Activated CD4-positive, alpha-beta T cell treated with anti-CD3 and anti-CD28 coated beads for 36 hours (primary cell): Measurements from ENCODE around the gene ANKMY1. TPM values are rescaled to one million over a fixed set of nuclear protein-coding genes. Genes with fewer than 3 reads are reported as not detected.

ENCODE experiments used
- ATAC-seq: fragments of 200-7000 bp; cut with Tn5 transposase; one replicate; pipeline ENCODE4 v1.10.0; 2021; ENCODE audit warnings: mild to moderate bottlenecking, moderate library complexity
- CTCF ChIA-PET: fragments of 350-600 bp; sonication (Branson Sonifier 250); formaldehyde crosslinking; loops from one replicate; lab custom pipeline; 2021; ENCODE audit warnings: antibody characterized with exemption; lab: Charles Lee
- POLR2A ChIA-PET: fragments of 350-600 bp; sonication (Branson Sonifier 250); formaldehyde crosslinking; loops from one replicate; lab custom pipeline; 2021; ENCODE audit warnings: antibody characterized with exemption, inconsistent platforms; lab: Charles Lee
- DNase-seq: peaks from one replicate; pipeline ENCODE4 v3.0.0-alpha.2; 2020
- H3K27ac Mint-ChIP-seq: one replicate; pipeline ENCODE4 v1.8.0; 2021; ENCODE audit warnings: mixed read lengths
- H3K27me3 Mint-ChIP-seq: one replicate; pipeline ENCODE4 v1.8.0; 2021; ENCODE audit warnings: mixed read lengths
- H3K36me3 Mint-ChIP-seq: one replicate; pipeline ENCODE4 v1.8.0; 2021; ENCODE audit warnings: low read depth, mixed read lengths
- H3K4me1 Mint-ChIP-seq: one replicate; pipeline ENCODE4 v1.8.0; 2021; ENCODE audit warnings: mixed read lengths
- H3K4me3 Mint-ChIP-seq: one replicate; pipeline ENCODE4 v1.8.0; 2021; ENCODE audit warnings: mild to moderate bottlenecking, moderate library complexity, mixed read lengths
- H3K9me3 Mint-ChIP-seq: one replicate; pipeline ENCODE4 v1.8.0; 2021; ENCODE audit warnings: low read depth, mixed read lengths
- intact Hi-C, 2 experiments: fragments of 100-400 bp; cut with DNase I in 1 of 2; cut with micrococcal nuclease in 1 of 2; formaldehyde crosslinking; loops; one replicate each; pipeline versions ENCODE4 v1.14.2 to v1.15.1; 2022 to 2024; cut with DNase I, micrococcal nuclease
- total RNA-seq, 2 experiments: library from RNA; stranded (reverse); gene quantifications; one replicate each; pipeline ENCODE4 v1.2.3, GENCODE V29; 2021

The ANKMY1 gene
- total RNA-seq, 2 experiments from 2014 or later = 20.7 to 24.0 TPM

GRCh38 chr2:240506406-240507059, 51.3 kb downstream of the ANKMY1 start:
- intact Hi-C loops = no loop called here
- Mint-ChIP-seq H3K27me3 (no peaks in the 10 kb centered on the region), H3K4me1 (no peaks in the 10 kb centered on the region), H3K9me3 (no peaks in the 10 kb centered on the region), H3K27ac (no peak overlapping the region), H3K36me3 (peaks cover 2% of the 10 kb centered on the region), H3K4me3 (no peak overlapping the region)
- no peak for DNase-seq
- ChIA-PET CTCF (no interaction called here), POLR2A (no interaction called here)
- no peak for ATAC-seq

DNA sequence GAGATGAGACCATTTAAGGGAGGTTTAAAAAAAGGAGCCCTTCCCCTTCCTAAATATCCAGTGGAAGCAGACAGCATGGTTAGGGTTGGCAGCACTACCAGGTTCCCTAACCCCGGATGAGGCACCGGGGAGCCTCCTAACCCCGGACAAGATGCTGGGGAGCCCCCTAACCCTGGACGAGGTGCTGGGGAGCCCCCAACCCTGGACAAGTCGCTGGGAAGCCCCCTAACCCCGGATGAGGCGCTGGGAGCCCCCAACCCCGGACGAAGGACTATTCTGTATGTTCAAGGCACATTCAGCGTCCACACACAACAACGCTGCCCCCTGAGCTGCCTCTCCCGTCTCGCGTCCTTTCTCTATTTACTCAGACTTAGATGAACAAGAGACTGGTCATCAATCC, 51.9 kb downstream of the ANKMY1 start:
- CTCF ChIA-PET = no interaction called here
- POLR2A ChIA-PET = no interaction called here

GRCh38 chr2:240503848-240504247, 53.9 kb downstream of the ANKMY1 start:
- ATAC-seq = no peak
- H3K4me1 Mint-ChIP-seq = no peaks in the 10 kb centered on the region
- no peak for DNase-seq
- H3K4me3 Mint-ChIP-seq = no peak overlapping the region
- ChIA-PET CTCF (no interaction called here), POLR2A (no interaction called here)
- H3K27ac Mint-ChIP-seq = no peak overlapping the region
- H3K9me3 Mint-ChIP-seq = no peaks in the 10 kb centered on the region
- intact Hi-C loops = no loop called here
- H3K27me3 Mint-ChIP-seq = no peaks in the 10 kb centered on the region
- H3K36me3 Mint-ChIP-seq = peaks cover 8% of the 10 kb centered on the region

More for the DNA sequence above, 51.9 kb downstream of the ANKMY1 start:
- ATAC-seq (no peak), DNase-seq (no peak)
- H3K27ac Mint-ChIP-seq = no peak overlapping the region
- H3K27me3 Mint-ChIP-seq = no peaks in the 10 kb centered on the region
- intact Hi-C loops = no loop called here
- H3K9me3 Mint-ChIP-seq = no peaks in the 10 kb centered on the region
- no peak overlapping the region for H3K4me3 Mint-ChIP-seq
- H3K4me1 Mint-ChIP-seq = no peaks in the 10 kb centered on the region
- peaks cover 5% of the 10 kb centered on the region for H3K36me3 Mint-ChIP-seq

DNA sequence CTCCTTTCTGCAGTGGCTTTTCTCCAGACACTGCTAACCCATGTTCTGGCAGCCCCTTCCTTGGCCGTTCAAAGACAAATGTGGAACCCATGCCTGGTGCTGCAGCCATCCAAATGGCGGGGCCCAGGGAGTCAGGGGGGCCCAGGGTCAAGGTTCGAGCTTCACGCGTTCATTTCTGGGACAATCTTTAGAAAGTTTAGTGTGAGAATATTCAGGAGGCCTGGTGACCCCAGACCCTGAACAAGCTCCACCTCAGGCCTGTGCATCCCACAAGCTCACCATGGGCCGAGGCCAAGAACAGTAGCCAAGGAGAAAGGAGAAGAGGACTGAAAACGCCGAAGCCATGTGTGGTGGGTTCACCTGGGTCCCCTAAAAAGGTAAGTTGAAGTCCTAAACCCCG, 54.4 kb downstream of the ANKMY1 start:
- CTCF ChIA-PET = interaction anchor here (0.7 kb wide), 1 partner anchor 11 kb away, joined by 3 read pairs; no protein-coding TSS in a partner anchor
- Mint-ChIP-seq H3K9me3 (no peaks in the 10 kb centered on the region), H3K36me3 (peaks cover 12% of the 10 kb centered on the region), H3K27ac (no peak overlapping the region), H3K4me1 (no peaks in the 10 kb centered on the region), H3K4me3 (no peak overlapping the region), H3K27me3 (no peaks in the 10 kb centered on the region)
- ATAC-seq (no peak), DNase-seq (no peak)
- POLR2A ChIA-PET = no interaction called here
- intact Hi-C loops = no loop called here

- ChIA-PET POLR2A (no interaction called here), CTCF (interaction anchor here (0.7 kb wide), 1 partner anchor 12 kb away, joined by 3 read pairs; no protein-coding TSS in a partner anchor)
- no peak for ATAC-seq
- peaks cover 14% of the 10 kb centered on the region for H3K36me3 Mint-ChIP-seq
- no peak for DNase-seq
- intact Hi-C loops = no loop called here
- H3K27ac Mint-ChIP-seq = no peak overlapping the region
- no peak overlapping the region for H3K4me3 Mint-ChIP-seq
- H3K9me3 Mint-ChIP-seq = no peaks in the 10 kb centered on the region
- H3K27me3 Mint-ChIP-seq = no peaks in the 10 kb centered on the region
- no peaks in the 10 kb centered on the region for H3K4me1 Mint-ChIP-seq
Observed at GRCh38 chr2:240502430-240503121, 55.2 kb downstream of the ANKMY1 start.

DNA sequence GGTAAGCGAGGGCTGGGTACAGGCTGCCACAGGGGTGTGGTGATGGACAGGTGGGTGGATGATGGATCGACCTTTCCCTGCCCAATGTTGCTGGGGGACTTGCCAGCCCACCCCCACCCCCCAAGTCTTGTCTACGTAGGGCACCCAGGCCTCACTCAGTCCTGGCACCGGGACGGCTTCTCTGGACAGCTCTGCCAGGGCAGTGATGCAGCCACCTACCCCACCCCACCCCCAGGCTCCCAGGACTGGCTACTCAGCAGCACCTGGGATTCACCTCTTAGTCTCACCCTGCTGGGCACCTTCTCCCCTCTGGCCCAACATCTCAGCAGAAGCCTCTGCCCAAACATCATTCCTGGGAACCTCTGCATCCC, 55.7 kb downstream of the ANKMY1 start:
- Mint-ChIP-seq H3K4me3 (no peak overlapping the region), H3K27ac (no peak overlapping the region)
- no peak for DNase-seq

DNA sequence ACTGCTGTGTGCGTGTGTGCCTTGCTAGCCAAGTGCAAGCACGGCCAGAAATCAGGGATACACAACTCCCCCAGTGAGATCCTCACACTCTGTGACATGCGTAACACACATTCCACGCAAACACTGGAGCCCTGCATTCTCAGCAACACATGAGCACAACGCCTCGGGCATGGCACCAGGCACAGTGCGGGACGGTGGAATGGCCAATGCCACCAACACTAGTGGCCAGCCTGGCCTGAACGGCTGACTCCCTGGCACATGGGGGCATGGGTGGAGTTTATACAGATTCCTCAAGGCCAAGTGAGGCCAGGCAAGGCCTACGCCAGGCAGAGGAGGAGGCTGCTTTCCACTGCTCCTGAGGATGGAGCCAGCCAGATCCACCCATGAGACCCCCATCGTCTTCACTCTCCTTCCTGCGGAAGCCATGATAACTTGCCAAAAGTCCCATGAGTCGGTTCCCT, 56.2 kb downstream of the ANKMY1 start:
- Mint-ChIP-seq H3K27ac (no peak overlapping the region), H3K9me3 (no peaks in the 10 kb centered on the region), H3K4me1 (no peaks in the 10 kb centered on the region), H3K27me3 (no peaks in the 10 kb centered on the region), H3K4me3 (no peak overlapping the region), H3K36me3 (peaks cover 19% of the 10 kb centered on the region)
- CTCF ChIA-PET = no interaction called here
- DNase-seq = no peak
- POLR2A ChIA-PET = no interaction called here
- ATAC-seq = no peak
- intact Hi-C loops = no loop called here

More for the DNA sequence above, 55.7 kb downstream of the ANKMY1 start:
- ChIA-PET POLR2A (no interaction called here), CTCF (no interaction called here)
- no peak for ATAC-seq
- Mint-ChIP-seq H3K27me3 (no peaks in the 10 kb centered on the region), H3K4me1 (no peaks in the 10 kb centered on the region), H3K9me3 (no peaks in the 10 kb centered on the region), H3K36me3 (peaks cover 18% of the 10 kb centered on the region)
- intact Hi-C loops = no loop called here

- Mint-ChIP-seq H3K27ac (no peak overlapping the region), H3K4me1 (no peaks in the 10 kb centered on the region), H3K9me3 (no peaks in the 10 kb centered on the region), H3K4me3 (no peak overlapping the region), H3K36me3 (peaks cover 19% of the 10 kb centered on the region), H3K27me3 (no peaks in the 10 kb centered on the region)
- CTCF ChIA-PET = no interaction called here
- no peak for ATAC-seq
- intact Hi-C loops = no loop called here
- POLR2A ChIA-PET = no interaction called here
- DNase-seq = no peak
Observed at GRCh38 chr2:240500561-240501423, 57.0 kb downstream of the ANKMY1 start.

- POLR2A ChIA-PET = no interaction called here
- Mint-ChIP-seq H3K27ac (no peak overlapping the region), H3K27me3 (no peaks in the 10 kb centered on the region), H3K36me3 (peaks cover 21% of the 10 kb centered on the region), H3K9me3 (no peaks in the 10 kb centered on the region), H3K4me1 (no peaks in the 10 kb centered on the region), H3K4me3 (no peak overlapping the region)
- intact Hi-C loops = no loop called here
- ATAC-seq = no peak
- CTCF ChIA-PET = no interaction called here
- DNase-seq = no peak
Observed at GRCh38 chr2:240499309-240500301, 58.2 kb downstream of the ANKMY1 start.

DNA sequence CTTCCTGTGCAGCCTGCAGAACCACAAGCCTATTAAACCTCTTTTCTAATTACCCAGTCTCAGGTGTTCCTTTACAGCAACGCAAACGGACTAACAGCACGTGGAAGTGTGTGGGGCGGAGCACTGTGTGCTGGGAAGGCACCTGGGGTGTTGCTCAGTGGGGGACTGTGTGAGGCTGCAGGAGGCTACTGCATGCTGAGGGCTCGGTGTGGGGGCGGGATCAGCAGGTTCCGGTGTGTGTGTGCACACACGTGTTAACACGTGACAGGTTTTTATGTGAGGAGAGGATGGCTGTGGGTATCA, 58.9 kb downstream of the ANKMY1 start:
- intact Hi-C loops = no loop called here
- DNase-seq = no peak
- Mint-ChIP-seq H3K9me3 (no peaks in the 10 kb centered on the region), H3K4me3 (no peak overlapping the region), H3K36me3 (peaks cover 21% of the 10 kb centered on the region), H3K27me3 (no peaks in the 10 kb centered on the region), H3K27ac (no peak overlapping the region), H3K4me1 (no peaks in the 10 kb centered on the region)
- ATAC-seq = no peak
- POLR2A ChIA-PET = no interaction called here
- CTCF ChIA-PET = no interaction called here
